ENCODE results near the gene NAT14. TPM values are rescaled to one million over a fixed set of nuclear protein-coding genes. Genes with fewer than 3 reads are reported as not detected.

Gene NAT14
- total and polyA plus RNA-seq, 2 donors from 2014 or later = 42.6 to 45.0 TPM

GRCh38 chr19:55498246-55498840, 13.4 kb downstream of the NAT14 start:
- intact Hi-C loops (cut with DNase I) = no loop called here
- TF ChIP-seq, protein P1, sequence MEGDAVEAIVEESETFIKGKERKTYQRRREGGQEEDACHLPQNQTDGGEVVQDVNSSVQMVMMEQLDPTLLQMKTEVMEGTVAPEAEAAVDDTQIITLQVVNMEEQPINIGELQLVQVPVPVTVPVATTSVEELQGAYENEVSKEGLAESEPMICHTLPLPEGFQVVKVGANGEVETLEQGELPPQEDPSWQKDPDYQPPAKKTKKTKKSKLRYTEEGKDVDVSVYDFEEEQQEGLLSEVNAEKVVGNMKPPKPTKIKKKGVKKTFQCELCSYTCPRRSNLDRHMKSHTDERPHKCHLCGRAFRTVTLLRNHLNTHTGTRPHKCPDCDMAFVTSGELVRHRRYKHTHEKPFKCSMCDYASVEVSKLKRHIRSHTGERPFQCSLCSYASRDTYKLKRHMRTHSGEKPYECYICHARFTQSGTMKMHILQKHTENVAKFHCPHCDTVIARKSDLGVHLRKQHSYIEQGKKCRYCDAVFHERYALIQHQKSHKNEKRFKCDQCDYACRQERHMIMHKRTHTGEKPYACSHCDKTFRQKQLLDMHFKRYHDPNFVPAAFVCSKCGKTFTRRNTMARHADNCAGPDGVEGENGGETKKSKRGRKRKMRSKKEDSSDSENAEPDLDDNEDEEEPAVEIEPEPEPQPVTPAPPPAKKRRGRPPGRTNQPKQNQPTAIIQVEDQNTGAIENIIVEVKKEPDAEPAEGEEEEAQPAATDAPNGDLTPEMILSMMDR (IDR thresholded peaks at IDR 0.05; ENCODE audit: borderline replicate concordance, extremely low read depth, insufficient read depth) = no peak
- Histone ChIP-seq H3K36me3 (ENCODE audit: control insufficient read depth in 2 of 3, insufficient read depth in 3 of 3, low read length in 3 of 3) (no peaks in the 10 kb centered on the region), H3K9me3 (ENCODE audit: control insufficient read depth in 2 of 3, insufficient read depth in 1 of 3, low read length in 3 of 3) (no peaks in the 10 kb centered on the region), H3K27ac (ENCODE audit: low read depth in 2 of 2, low read length in 2 of 2) (no peak overlapping the region), H3K27me3 (ENCODE audit: control insufficient read depth, insufficient read depth, low read length) (no peaks in the 10 kb centered on the region), H3K4me3 (ENCODE audit: low read length in 3 of 3) (no peak overlapping the region), H3K9ac (ENCODE audit: low read length in 3 of 3) (no peak overlapping the region), H3K4me1 (ENCODE audit: control insufficient read depth in 2 of 3, insufficient read depth in 2 of 3, low read depth in 1 of 3, low read length in 3 of 3) (peaks cover 0 to under 1% (median 0%) of the 10 kb centered on the region in 3 donors)
- FAIRE-seq = no peak
- DNase-seq = no peak

DNA sequence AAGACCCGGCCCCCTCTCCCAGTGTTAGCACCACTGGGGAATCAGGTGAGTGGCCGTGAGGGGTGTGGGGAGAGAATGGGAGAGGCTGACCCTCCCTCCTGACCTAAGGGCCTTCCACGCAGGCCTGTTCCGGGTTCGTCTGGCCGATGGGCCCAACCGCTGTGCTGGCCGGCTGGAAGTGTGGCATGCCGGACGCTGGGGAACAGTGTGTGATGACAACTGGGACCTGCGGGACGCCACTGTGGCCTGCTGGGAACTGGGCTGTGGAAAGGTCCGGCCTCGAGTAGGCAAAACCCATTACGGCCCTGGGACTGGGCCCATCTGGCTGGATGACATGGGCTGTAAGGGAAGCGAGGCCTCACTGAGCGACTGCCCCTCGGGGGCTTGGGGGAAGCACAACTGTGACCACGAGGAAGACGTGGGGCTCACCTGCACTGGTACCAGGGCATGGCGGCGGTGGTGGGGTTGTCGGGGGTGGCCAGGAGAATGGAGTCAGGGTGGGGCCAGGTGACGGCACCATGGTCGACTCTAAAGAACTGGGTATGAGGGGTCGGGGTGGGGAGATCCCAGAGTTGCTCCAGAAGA, 15.5 kb downstream of the NAT14 start:
- no peak for FAIRE-seq
- intact Hi-C loops (cut with DNase I) = loop anchor here (10.0 kb wide), 1 partner anchor 356 kb away; the partner anchor contains the start of gene TNNT1
- Histone ChIP-seq H3K9me3 (ENCODE audit: control insufficient read depth in 2 of 3, insufficient read depth in 1 of 3, low read length in 3 of 3) (no peaks in the 10 kb centered on the region), H3K4me3 (ENCODE audit: low read length in 3 of 3) (no peak overlapping the region), H3K4me1 (ENCODE audit: control insufficient read depth in 2 of 3, insufficient read depth in 2 of 3, low read depth in 1 of 3, low read length in 3 of 3) (peaks cover 0 to 4% (median 0%) of the 10 kb centered on the region in 3 donors), H3K9ac (ENCODE audit: low read length in 3 of 3) (no peak overlapping the region), H3K36me3 (ENCODE audit: control insufficient read depth in 2 of 3, insufficient read depth in 3 of 3, low read length in 3 of 3) (no peaks in the 10 kb centered on the region), H3K27ac (ENCODE audit: low read depth in 2 of 2, low read length in 2 of 2) (no peak overlapping the region), H3K27me3 (ENCODE audit: control insufficient read depth, insufficient read depth, low read length) (no peaks in the 10 kb centered on the region)
- TF ChIP-seq, protein P1 (IDR thresholded peaks at IDR 0.05; ENCODE audit: borderline replicate concordance, extremely low read depth, insufficient read depth) = no peak
- DNase-seq = no peak

DNA sequence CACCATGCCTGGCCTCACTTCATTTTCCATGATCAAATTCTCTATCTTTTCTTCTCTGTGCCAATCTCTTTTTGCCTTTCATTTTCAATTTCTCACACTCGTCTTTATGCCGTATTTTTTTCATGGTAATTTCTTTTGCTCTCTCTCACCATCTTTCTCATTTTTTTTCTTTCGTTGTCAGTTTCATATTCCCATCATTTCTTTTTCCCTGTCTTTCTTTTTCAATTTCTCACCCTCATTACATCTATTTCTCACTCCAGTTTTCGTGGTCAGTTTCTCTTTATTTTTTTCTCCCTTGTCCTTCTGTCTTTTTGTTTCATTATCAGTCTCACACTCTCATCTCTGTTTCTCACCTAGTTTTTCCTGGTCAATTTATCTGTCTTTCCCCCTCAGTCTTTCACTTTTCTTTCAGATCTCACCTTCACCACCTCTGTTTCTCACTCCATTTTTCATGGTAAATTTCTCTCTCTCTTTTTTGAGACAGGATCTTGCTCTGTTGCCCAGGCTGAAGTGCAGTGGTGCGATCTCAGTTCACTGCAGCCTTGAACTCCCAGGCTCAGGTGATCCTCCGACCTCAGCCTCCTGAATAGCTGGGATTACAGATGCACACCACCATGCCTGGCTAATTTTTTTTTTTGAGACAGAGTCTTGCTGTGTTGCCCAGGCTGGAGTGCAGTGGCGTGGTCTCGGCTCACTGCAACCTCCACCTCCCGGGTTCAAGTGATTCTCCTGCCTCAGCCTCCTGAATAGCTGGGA, 17.4 kb downstream of the NAT14 start:
- no peak overlapping the region for H3K4me3 ChIP-seq (ENCODE audit: low read length in 3 of 3)
- H3K27me3 ChIP-seq (ENCODE audit: control insufficient read depth, insufficient read depth, low read length) = no peaks in the 10 kb centered on the region
- no peak overlapping the region for H3K27ac ChIP-seq (ENCODE audit: low read depth in 2 of 2, low read length in 2 of 2)
- H3K4me1 ChIP-seq (ENCODE audit: control insufficient read depth in 2 of 3, insufficient read depth in 2 of 3, low read depth in 1 of 3, low read length in 3 of 3) = peaks cover 0 to 4% (median 0%) of the 10 kb centered on the region in 3 donors
- H3K36me3 ChIP-seq (ENCODE audit: control insufficient read depth in 2 of 3, insufficient read depth in 3 of 3, low read length in 3 of 3) = no peaks in the 10 kb centered on the region
- intact Hi-C loops (cut with DNase I) = loop anchor here (10.0 kb wide), 1 partner anchor 358 kb away; the partner anchor contains the start of gene TNNT1
- H3K9me3 ChIP-seq (ENCODE audit: control insufficient read depth in 2 of 3, insufficient read depth in 1 of 3, low read length in 3 of 3) = no peaks in the 10 kb centered on the region
- H3K9ac ChIP-seq (ENCODE audit: low read length in 3 of 3) = no peak overlapping the region
- TF ChIP-seq, protein P1 (IDR thresholded peaks at IDR 0.05; ENCODE audit: borderline replicate concordance, extremely low read depth, insufficient read depth) = no peak
- no peak for FAIRE-seq
- DNase-seq = no peak
